HL-60 (cell line): Measurements from ENCODE around the gene TNIP1.

Experiments
- CTCF ChIP-seq: IDR thresholded peaks from one replicate; pipeline ENCODE4 v1.5.1; 2011; ENCODE audit warnings: low read length, control low read depth, inconsistent platforms; ENCODE audit not compliant: insufficient read depth
- GABPA ChIP-seq: IDR thresholded peaks from 2 replicates; pipeline ENCODE4 v1.6.1; 2012; ENCODE audit warnings: low read depth
- SPI1 ChIP-seq: IDR thresholded peaks from 2 replicates; pipeline ENCODE4 v1.6.1; 2012; ENCODE audit warnings: low read depth, mild to moderate bottlenecking, borderline replicate concordance

- TF ChIP-seq CTCF: no peak
- TF ChIP-seq GABPA: no peak
- TF ChIP-seq SPI1: no peak
These were observed 4.2 kb downstream of the TNIP1 start for GRCh38 chr5:151076616-151077015.
